Central memory CD4-positive, alpha-beta T cell (primary cell): ENCODE data around the gene REXO5.
A peak's percentile ranks its signal among the peaks of the same experiment; 100 is the strongest.
"Not testable (repeated sequence)": the region's sequence is repeated elsewhere in the genome, so short reads cannot be mapped to it uniquely, and the experiment has no call there.

Experiments used
- DNase-seq: peaks from one replicate; pipeline ENCODE4 v3.0.0; 2022

Gene REXO5

DNA sequence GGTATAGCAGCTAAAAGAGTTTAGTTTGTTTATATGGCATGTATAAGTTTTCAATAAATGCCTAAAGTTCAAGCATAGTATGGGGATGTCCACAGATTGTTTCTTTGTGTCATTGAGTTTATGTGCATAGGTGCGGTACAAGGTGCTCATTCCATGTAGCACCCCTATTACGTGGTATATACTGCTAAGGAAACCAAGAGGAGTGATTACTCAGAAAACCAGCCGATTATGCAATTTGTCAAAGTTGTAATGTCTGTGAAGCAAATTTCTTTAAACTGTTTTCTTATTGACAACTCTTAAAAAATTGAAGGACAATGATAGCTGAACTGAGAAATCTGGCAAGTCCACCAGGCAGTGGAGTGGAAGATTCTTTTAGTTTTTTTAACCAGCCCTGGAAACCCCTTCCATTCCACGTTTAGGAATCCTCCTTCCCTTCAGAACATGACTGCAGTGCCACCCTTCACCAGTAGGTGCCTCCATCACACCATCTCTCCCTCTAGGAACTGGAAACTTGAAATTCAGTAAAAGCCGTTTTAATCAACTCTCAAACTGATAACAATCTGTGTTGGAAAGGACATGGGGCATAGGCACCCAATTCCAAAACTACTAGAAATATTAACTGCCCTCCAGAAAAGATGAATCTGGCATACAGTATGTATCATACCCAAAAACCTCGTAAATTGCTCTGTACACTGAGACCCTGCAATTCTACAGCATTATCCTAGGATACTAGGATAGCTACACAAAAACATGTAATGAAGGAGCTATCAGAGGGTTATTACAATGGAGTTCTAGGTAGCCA lies 43.5 kb downstream of the REXO5 start:
- DNase-seq = peak; percentile 44

GRCh38 chr16:20850981-20851380 lies 44.7 kb downstream of the REXO5 start:
- DNase-seq = no peak

- no peak for DNase-seq
Observed at GRCh38 chr16:20851601-20852000, 45.3 kb downstream of the REXO5 start.

DNA sequence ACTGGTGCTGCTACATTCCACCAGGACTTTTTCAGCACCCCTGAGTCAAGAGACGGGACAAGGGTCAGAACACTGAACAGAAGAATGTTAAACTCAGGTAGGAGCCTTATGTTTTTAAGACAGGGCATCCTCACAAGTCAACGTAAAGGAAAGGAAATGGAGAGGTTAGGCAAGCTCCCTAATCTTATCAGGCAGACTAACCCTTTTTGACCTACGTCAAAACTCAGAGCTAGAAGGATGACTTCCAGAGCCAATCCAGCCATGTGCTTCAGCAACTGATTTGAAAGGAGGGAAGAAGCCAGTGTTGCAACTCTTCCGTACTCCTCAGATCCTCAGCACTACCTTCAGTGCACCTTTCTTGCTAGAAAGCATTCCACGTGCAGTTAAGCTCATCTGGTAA lies 46.8 kb downstream of the REXO5 start:
- DNase-seq = no peak

DNA sequence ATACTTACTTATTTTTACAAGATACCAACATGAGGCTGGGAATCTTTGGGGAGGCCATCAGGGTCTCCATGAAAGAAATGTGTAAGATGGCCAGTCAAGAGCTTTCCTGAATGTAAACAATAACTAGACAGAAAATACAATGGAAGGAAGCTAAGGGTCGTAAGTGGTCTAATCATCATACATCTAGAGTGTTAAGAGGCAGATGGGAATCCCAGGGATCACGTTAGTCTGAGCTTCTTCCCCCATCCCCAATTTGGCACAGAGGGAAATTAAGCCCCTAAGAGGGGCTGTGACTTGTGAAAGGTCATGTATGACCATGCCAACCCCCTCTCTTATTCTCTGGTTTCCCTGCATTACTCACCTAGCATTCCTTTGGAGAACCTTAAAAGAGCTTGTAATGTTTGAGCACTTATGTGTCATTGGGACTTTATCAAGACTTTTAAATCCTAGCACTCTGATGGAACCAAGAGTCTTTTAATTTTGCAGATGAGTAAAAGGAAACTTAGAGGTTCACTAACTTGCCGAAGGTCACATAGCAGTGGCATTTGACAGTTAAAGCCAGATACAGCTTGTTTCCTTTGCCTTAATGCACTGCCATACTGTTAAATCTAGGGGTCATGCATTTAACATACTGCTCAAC lies 47.8 kb downstream of the REXO5 start:
- no peak for DNase-seq

GRCh38 chr16:20854963-20855362 lies 48.6 kb downstream of the REXO5 start:
- DNase-seq = no peak

GRCh38 chr16:20857281-20857680 lies 51.0 kb downstream of the REXO5 start:
- DNase-seq = no peak

GRCh38 chr16:20859229-20859628 lies 52.9 kb downstream of the REXO5 start:
- DNase-seq = no peak

DNA sequence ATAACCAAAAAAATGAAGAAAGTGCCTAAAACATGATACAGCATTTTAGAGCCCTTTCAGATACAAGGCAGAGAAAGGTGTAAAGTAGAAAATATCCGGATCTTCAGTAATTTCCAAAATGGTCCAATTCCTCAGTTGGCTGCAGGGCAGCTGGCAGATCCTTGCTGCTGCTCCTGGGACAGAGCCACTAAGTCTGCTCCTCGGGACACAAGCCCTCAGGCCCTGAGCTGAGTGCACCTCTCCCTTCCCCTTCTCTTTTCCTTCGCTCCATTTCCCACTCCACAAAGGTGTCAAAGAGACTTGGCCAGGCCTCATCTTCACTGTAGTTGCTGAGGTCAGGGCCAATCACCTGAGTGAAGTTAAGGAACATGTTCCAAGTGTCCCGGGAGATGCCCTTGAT lies 53.4 kb downstream of the REXO5 start:
- DNase-seq = no peak

DNA sequence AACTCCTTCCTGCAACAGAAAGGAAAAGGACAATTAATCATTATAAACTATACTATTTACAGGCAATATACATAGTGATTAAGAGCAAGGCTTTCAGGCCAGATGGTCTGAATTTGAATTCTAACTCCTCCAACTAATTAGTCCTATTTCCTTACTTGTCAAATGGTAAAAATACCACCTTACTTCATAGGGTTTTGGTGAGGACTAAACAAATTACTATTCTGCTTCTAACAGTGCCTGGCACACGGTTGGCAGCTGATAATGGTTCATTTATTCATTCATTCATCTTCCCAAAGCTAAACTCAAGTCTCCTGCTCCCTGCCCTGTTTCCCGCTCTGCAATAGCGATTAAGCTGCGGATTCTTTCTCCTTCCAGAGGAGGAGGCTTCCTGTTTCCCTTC lies 54.0 kb downstream of the REXO5 start:
- no peak for DNase-seq

DNA sequence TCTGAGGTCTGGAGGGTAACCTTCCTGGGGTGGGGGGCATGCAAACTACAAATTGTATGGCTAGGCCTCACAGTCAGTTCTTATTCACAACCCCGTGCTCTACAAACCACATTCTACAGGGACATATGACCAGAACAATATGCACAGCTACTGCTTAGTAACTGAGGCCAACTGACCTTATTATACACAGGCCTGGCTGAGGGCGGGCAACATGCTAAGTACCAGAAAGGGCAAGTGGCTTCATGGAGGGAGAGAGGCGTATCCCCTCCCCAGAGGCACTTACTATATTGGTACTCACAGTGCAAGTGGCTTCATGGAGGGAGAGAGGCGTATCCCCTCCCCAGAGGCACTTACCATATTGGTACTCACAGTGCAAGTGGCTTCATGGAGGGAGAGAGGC lies 54.7 kb downstream of the REXO5 start:
- DNase-seq = not testable (repeated sequence)

GRCh38 chr16:20862162-20862960 lies 56.0 kb downstream of the REXO5 start:
- no peak for DNase-seq

DNA sequence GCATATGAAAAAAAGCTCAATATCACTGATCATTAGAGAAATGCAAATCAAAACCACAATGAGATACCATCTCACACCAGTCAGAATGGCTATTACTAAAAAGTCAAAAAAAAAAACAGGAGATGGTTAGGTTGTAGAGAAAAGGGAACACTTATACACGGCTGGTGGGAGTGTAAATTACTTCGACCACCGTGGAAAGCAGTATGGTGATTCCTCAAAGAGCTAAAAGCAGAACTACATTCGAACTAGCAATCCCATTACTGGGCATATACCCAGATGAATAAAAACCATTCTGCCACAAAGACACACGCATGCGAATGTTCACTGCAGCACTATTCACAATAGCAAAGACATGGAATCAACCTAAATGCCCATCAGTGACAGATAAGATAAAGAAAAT lies 58.0 kb downstream of the REXO5 start:
- DNase-seq = not testable (repeated sequence)

DNA sequence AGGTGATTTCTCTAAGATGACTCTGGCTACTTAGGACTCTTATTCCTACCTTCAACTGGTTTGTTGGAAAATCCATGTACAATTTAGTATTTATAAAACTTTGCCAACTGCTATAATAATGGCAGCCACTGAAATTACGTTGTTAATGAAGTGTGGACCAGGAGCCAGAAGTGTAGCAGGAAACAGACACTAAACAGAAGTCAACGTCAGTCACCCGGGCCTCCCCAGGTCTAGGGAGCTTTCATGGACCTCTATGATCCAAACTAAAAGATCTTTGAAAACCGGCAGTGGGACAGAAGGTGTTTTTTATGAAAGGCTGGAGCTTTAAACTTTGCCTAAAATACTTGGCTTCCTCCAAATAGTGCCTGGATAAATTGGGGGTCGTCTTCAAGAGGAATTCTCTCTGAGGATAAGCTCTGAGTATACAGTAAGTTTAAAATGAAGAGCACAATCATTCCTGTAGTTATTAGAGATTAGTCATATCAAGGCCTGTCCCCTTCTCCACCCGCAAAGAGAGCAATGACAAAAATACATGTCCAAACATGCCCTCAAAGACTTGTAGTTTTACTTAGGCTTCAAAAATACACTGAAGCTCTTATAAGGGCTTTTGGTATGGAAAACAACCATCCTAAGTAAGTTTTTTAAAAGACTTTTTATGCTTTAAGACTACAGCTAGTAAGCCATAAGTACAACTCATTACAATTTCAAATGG lies 59.2 kb downstream of the REXO5 start:
- DNase-seq = no peak

DNA sequence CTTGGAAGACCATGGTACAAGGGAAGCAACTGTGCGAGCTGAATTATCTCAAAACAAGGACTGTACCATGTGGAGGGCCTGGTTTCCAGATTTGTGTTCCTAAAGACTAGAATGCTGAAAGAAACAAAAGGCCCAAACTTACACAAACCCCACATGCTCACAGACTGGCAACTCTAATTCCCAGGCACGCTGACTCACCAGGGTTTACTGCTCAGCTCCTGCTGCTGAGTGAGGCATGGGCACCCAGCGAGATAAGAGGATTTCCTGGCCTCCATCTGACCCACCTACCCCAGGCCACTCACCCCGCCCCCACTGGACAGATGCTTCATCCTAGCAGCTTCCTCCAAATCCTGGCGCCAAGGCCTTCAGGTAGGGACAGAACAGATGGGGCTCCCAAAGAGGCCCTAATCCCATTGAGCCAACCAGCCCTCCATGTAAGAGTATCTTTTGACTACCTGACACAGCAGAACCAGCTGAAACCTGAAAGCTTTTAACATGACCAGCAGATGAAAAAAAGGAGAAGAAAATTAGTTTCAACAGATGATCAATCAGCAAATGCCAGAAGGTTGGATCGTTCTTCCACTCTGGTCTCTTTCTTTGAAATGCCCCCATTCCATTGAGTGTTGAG lies 59.9 kb downstream of the REXO5 start:
- DNase-seq = no peak

DNA sequence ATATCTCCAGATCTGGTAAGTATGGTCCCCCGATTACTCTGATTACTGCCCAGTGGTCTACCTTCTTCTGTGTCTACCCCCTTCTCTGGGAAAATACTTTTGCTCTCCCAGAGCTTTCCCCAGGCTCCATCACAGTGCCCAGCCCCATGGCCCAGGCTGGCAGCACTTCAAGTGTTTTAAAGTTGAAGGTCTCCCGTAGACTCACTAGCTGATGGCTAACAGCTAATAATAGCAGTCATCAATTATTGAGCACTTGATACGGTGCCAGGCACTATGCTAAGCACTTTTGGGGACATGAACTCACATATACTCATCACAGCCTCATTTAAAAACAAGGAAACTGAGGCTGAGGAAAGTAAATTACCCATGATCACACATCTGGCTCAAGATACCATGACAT lies 60.5 kb downstream of the REXO5 start:
- DNase-seq = no peak

DNA sequence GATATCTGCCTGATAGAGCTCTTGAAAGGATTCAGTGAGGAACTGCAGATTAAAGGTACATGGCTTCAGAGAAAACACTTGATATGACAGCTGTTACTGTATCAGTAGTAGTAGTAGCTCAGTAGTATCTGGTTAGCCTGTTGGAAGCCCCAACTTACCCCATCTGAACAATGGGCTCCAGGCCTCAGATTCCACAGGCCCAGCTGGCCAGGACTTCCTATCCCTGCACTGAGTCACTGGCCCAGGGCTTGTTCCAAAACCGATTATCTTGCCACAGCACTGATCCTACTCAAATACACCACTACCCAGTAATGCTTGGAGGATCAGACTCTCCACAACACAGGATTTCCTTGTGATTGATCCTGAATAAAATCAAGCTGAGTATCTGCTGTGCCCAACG lies 61.3 kb downstream of the REXO5 start:
- no peak for DNase-seq

DNA sequence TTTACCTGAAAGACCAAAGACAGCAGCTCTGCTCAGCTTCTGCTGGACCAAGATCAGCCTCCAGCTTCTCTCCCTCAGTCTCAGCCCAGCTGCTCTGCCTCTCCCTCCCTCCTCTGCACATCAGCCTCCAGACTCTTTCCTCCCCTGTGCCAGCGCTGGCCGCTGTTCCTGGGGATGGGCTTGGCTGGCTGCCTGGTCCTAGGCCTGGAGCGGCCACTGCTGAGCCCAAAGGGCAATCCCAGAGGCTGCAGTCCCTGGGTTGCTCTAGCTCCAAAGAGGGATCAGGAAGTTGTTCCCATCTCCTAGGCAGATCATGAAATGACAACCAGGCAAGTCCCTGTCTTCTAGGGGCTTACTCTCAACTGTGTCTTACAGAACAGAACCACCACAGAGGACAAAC lies 62.6 kb downstream of the REXO5 start:
- no peak for DNase-seq

- DNase-seq = no peak
Observed at GRCh38 chr16:20870122-20870820, 63.9 kb downstream of the REXO5 start.

- no peak for DNase-seq
Observed at GRCh38 chr16:20871258-20871657, 64.9 kb downstream of the REXO5 start.

GRCh38 chr16:20871941-20872815 lies 65.9 kb downstream of the REXO5 start:
- no peak for DNase-seq
